GM19397 (cell line): Measurements from ENCODE around the gene TM4SF4.
"Not testable (repeated sequence)": the region's sequence is repeated elsewhere in the genome, so short reads cannot be mapped to it uniquely, and the experiment has no call there.

ENCODE experiments used
- ATAC-seq: cut with Tn5 transposase; IDR thresholded peaks from one replicate; pipeline ENCODE4 v1.9.1; 2021; ENCODE audit warnings: mild to moderate bottlenecking, moderate library complexity; ENCODE audit not compliant: unreplicated experiment

Gene TM4SF4

GRCh38 chr3:149474250-149474817 lies at the start of gene TM4SF4:
TSS of gene TM4SF4 (plus strand) at chr3:149474697. CDS start at chr3:149474878, 181 bp downstream.
- no peak for ATAC-seq

GRCh38 chr3:149424918-149425317 lies 49.6 kb upstream of the TM4SF4 start:
- ATAC-seq: no peak

GRCh38 chr3:149426325-149426724 lies 48.2 kb upstream of the TM4SF4 start:
- no peak for ATAC-seq

- ATAC-seq: no peak
Observed at GRCh38 chr3:149428087-149428486, 46.4 kb upstream of the TM4SF4 start.

- no peak for ATAC-seq
Observed at GRCh38 chr3:149430216-149430615, 44.3 kb upstream of the TM4SF4 start.

GRCh38 chr3:149432149-149432548 lies 42.3 kb upstream of the TM4SF4 start:
- no peak for ATAC-seq

GRCh38 chr3:149435996-149436885 lies 38.3 kb upstream of the TM4SF4 start:
- no peak for ATAC-seq

- no peak for ATAC-seq
Observed at GRCh38 chr3:149437286-149437685, 37.2 kb upstream of the TM4SF4 start.

- ATAC-seq: no peak
Observed at GRCh38 chr3:149437710-149438109, 36.8 kb upstream of the TM4SF4 start.

- no peak for ATAC-seq
Observed at GRCh38 chr3:149438981-149439380, 35.5 kb upstream of the TM4SF4 start.

- no peak for ATAC-seq
Observed at GRCh38 chr3:149441642-149442041, 32.9 kb upstream of the TM4SF4 start.

GRCh38 chr3:149442043-149442442 lies 32.5 kb upstream of the TM4SF4 start:
- ATAC-seq: no peak

- no peak for ATAC-seq
Observed at GRCh38 chr3:149442851-149443544, 31.5 kb upstream of the TM4SF4 start.

- no peak for ATAC-seq
Observed at GRCh38 chr3:149443545-149443912, 31.0 kb upstream of the TM4SF4 start.

GRCh38 chr3:149444867-149445266 lies 29.6 kb upstream of the TM4SF4 start:
- not testable (repeated sequence) for ATAC-seq

GRCh38 chr3:149448331-149448831 lies 26.1 kb upstream of the TM4SF4 start:
- ATAC-seq: no peak

- no peak for ATAC-seq
Observed at GRCh38 chr3:149449182-149449581, 25.3 kb upstream of the TM4SF4 start.

GRCh38 chr3:149449799-149450198 lies 24.7 kb upstream of the TM4SF4 start:
- ATAC-seq: no peak

- ATAC-seq: no peak
Observed at GRCh38 chr3:149450281-149450680, 24.2 kb upstream of the TM4SF4 start.

- ATAC-seq: no peak
Observed at GRCh38 chr3:149452036-149452435, 22.5 kb upstream of the TM4SF4 start.

GRCh38 chr3:149453140-149453805 lies 21.2 kb upstream of the TM4SF4 start:
- ATAC-seq: no peak
